Kidney epithelial cell (primary cell): ENCODE data around the gene CRYL1. TPM values are rescaled to one million over a fixed set of nuclear protein-coding genes. Genes with fewer than 3 reads are reported as not detected.

ENCODE experiments used
- DNase-seq: peaks from one replicate; pipeline ENCODE4 v3.0.0-alpha.2; 2010; ENCODE audit warnings: low read depth
- H3K27me3 ChIP-seq: 2 replicates; pipeline ENCODE4 v1.6.0; 2011; ENCODE audit warnings: low read length; ENCODE audit not compliant: control insufficient read depth, insufficient read depth
- H3K36me3 ChIP-seq: 2 replicates; pipeline ENCODE4 v1.5.1; 2011; ENCODE audit warnings: low read length; ENCODE audit not compliant: control insufficient read depth, insufficient read depth
- H3K4me3 ChIP-seq: 2 replicates; pipeline ENCODE4 v1.5.1; 2011; ENCODE audit warnings: low read depth, mild to moderate bottlenecking, control low read depth, low read length
- CTCF ChIP-seq: IDR thresholded peaks from 2 replicates; pipeline ENCODE4 v1.5.1; 2011; ENCODE audit warnings: mild to moderate bottlenecking, moderate library complexity, low read length, control low read depth, inconsistent platforms; ENCODE audit not compliant: insufficient read depth, poor library complexity, severe bottlenecking
- total RNA-seq: library from RNA; depleted of rRNA; stranded (reverse); fragments of >200 nt; gene quantifications from 2 replicates; pipeline ENCODE4 v1.2.3, GENCODE V29; 2015

The CRYL1 gene
- total RNA-seq, 1 donor from 2014 or later: 36.4 TPM

- DNase-seq: no peak
- Histone ChIP-seq H3K4me3 (no peak overlapping the region), H3K27me3 (no peaks in the 10 kb centered on the region), H3K36me3 (no peaks in the 10 kb centered on the region)
- no peak for TF ChIP-seq CTCF
These were observed 122.8 kb downstream of the CRYL1 start for GRCh38 chr13:20402881-20403280.

- Histone ChIP-seq H3K27me3 (no peaks in the 10 kb centered on the region), H3K4me3 (no peak overlapping the region), H3K36me3 (no peaks in the 10 kb centered on the region)
- no peak for TF ChIP-seq CTCF
- no peak for DNase-seq
These were observed 123.5 kb downstream of the CRYL1 start for GRCh38 chr13:20401931-20402856.

- Histone ChIP-seq H3K4me3 (no peak overlapping the region), H3K27me3 (no peaks in the 10 kb centered on the region), H3K36me3 (no peaks in the 10 kb centered on the region)
- no peak for TF ChIP-seq CTCF
- DNase-seq: no peak
These were observed 124.1 kb downstream of the CRYL1 start for GRCh38 chr13:20401531-20401930.

GRCh38 chr13:20400774-20401173 lies 124.9 kb downstream of the CRYL1 start:
- Histone ChIP-seq H3K27me3 (no peaks in the 10 kb centered on the region), H3K36me3 (no peaks in the 10 kb centered on the region), H3K4me3 (no peak overlapping the region)
- no peak for TF ChIP-seq CTCF
- no peak for DNase-seq

- H3K36me3 ChIP-seq: no peaks in the 10 kb centered on the region
These were observed 125.7 kb downstream of the CRYL1 start for GRCh38 chr13:20399961-20400360.

More at GRCh38 chr13:20399961-20400360, 125.7 kb downstream of the CRYL1 start:
- TF ChIP-seq CTCF: no peak
- DNase-seq: no peak
- H3K4me3 ChIP-seq: no peak overlapping the region
- H3K27me3 ChIP-seq: no peaks in the 10 kb centered on the region
